T-helper 1 cell treated with Interleukin-12 subunit alpha and Interleukin-12 subunit beta and Interleukin-4 antibody, amounts not matched to agents 30 μg/mL and 1 μg/mL, for 36 hours (primary cell): Measurements from ENCODE around the gene FURIN.
"Not testable (repeated sequence)": the region's sequence is repeated elsewhere in the genome, so short reads cannot be mapped to it uniquely, and the experiment has no call there.

Experiments
- H3K27ac Mint-ChIP-seq: one replicate; pipeline ENCODE4 v1.8.0; 2021; ENCODE audit warnings: mild to moderate bottlenecking, mixed read lengths
- H3K27me3 Mint-ChIP-seq: one replicate; pipeline ENCODE4 v1.8.0; 2021; ENCODE audit warnings: low read depth, mixed read lengths
- H3K36me3 Mint-ChIP-seq: one replicate; pipeline ENCODE4 v1.8.0; 2021; ENCODE audit warnings: low read depth, mixed read lengths
- H3K4me1 Mint-ChIP-seq: one replicate; pipeline ENCODE4 v1.8.0; 2021; ENCODE audit warnings: low read depth, mixed read lengths
- H3K4me3 Mint-ChIP-seq: one replicate; pipeline ENCODE4 v1.8.0; 2021; ENCODE audit warnings: mild to moderate bottlenecking, moderate library complexity, mixed read lengths
- H3K9me3 Mint-ChIP-seq: one replicate; pipeline ENCODE4 v1.8.0; 2021; ENCODE audit warnings: mixed read lengths

FURIN gene

GRCh38 chr15:90836296-90836871 is 32.0 kb upstream of the FURIN start:
- H3K4me1 Mint-ChIP-seq: peaks cover 62% of the 10 kb centered on the region

DNA sequence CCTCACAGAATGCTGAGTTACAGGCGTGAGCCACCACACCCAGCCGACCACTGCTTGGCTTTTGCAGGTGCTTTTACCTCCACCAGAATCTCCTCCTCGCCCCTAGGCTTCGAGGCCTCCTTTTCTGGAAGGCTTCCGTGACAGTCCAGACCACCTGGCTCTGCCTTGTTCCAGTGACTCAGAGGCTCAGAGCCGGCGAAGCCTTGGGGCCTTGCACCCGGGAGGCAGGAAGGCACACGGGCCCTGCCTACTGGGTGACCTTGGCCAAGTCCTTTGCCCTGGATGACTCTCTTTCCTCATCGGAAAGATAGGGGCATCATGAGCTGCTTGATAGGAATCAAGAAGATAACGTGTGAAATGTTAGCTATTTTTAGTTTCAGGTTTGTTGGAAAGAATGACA is 31.3 kb upstream of the FURIN start:
- Mint-ChIP-seq H3K36me3 (peaks cover 31% of the 10 kb centered on the region), H3K27ac (peak overlapping the region; percentile 94), H3K4me1 (peaks cover 68% of the 10 kb centered on the region), H3K27me3 (no peaks in the 10 kb centered on the region), H3K4me3 (peak overlapping the region; percentile 79), H3K9me3 (no peaks in the 10 kb centered on the region)

More at GRCh38 chr15:90836296-90836871, 32.0 kb upstream of the FURIN start:
- H3K4me3 Mint-ChIP-seq: peak overlapping the region; percentile 79
- no peaks in the 10 kb centered on the region for H3K27me3 Mint-ChIP-seq
- H3K9me3 Mint-ChIP-seq: no peaks in the 10 kb centered on the region
- peak overlapping the region; percentile 94 for H3K27ac Mint-ChIP-seq
- H3K36me3 Mint-ChIP-seq: peaks cover 27% of the 10 kb centered on the region

- Mint-ChIP-seq H3K9me3 (no peaks in the 10 kb centered on the region), H3K4me1 (peaks cover 72% of the 10 kb centered on the region), H3K4me3 (peak overlapping the region; percentile 79)
These were observed 30.2 kb upstream of the FURIN start for GRCh38 chr15:90838139-90838538.

DNA sequence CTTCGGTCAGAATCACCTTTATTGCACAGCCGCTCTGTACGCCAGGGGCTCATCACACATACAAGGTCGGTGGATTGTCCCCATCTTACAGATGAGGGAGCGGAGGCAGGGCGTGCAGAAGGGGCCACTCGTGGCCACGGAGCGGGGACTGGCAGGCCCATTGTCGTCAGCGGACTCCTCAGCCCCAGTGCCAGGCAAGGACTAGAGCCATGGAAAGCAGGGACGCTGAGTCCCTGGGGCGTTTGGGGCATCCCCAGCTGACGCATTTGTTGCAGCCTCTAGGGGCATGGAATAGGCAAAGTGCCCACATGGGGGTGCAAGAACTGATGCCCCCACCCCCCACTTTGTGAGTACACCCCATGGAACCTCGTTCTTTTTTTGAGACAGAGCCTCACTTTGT is 29.8 kb upstream of the FURIN start:
- peaks cover 75% of the 10 kb centered on the region for H3K4me1 Mint-ChIP-seq
- H3K4me3 Mint-ChIP-seq: peak overlapping the region; percentile 79
- peaks cover 37% of the 10 kb centered on the region for H3K36me3 Mint-ChIP-seq
- H3K27ac Mint-ChIP-seq: peak overlapping the region; percentile 94
- H3K9me3 Mint-ChIP-seq: no peaks in the 10 kb centered on the region
- no peaks in the 10 kb centered on the region for H3K27me3 Mint-ChIP-seq

More at GRCh38 chr15:90838139-90838538, 30.2 kb upstream of the FURIN start:
- H3K27ac Mint-ChIP-seq: peak overlapping the region; percentile 94
- H3K27me3 Mint-ChIP-seq: no peaks in the 10 kb centered on the region
- peaks cover 34% of the 10 kb centered on the region for H3K36me3 Mint-ChIP-seq

DNA sequence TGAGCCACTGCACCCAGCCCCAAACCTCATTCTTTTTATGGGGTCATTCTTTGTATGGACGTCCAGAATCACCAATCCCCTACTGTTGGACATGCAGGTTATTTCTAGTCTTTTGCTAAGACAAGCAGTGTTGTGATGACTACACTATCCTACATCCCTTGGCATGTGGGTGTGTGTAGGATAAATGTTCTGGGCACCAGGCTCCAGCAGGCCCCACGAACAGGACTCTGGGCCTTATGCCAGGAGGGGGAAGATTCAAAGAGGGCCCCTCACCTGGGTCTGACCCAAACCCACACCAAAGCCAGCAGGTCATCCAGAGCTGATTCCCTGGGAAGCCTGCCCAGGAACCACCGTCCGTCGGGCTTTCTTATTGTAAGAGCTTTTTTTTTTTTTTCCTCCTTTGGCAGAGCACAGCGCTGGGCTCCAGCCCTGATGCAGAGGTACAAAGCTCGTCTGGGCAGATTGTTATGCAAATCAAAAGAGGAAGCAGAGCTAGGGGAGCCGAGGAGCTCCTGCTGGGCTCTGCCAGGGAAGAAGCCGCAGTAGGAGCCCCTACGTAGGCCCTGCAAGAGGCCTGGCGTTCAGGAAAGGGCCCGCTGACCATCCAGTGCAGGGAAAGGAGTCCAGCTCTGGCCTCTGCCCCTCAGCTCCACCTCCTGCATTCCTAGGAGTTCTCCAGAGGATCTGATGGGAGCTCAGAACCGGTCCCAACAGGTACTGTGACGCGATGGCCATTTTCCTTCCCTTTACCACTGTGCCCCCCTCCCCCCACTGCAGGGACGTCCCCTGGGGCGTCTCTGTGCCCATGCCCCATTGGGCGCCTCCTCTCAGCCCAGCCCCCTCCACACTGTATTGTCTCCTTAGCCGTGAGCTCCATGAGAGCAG is 29.0 kb upstream of the FURIN start:
- no peaks in the 10 kb centered on the region for H3K27me3 Mint-ChIP-seq
- no peaks in the 10 kb centered on the region for H3K9me3 Mint-ChIP-seq
- peaks cover 76% of the 10 kb centered on the region for H3K4me1 Mint-ChIP-seq
- peak overlapping the region; percentile 79 for H3K4me3 Mint-ChIP-seq
- H3K36me3 Mint-ChIP-seq: peaks cover 39% of the 10 kb centered on the region
- peak overlapping the region; percentile 94 for H3K27ac Mint-ChIP-seq

DNA sequence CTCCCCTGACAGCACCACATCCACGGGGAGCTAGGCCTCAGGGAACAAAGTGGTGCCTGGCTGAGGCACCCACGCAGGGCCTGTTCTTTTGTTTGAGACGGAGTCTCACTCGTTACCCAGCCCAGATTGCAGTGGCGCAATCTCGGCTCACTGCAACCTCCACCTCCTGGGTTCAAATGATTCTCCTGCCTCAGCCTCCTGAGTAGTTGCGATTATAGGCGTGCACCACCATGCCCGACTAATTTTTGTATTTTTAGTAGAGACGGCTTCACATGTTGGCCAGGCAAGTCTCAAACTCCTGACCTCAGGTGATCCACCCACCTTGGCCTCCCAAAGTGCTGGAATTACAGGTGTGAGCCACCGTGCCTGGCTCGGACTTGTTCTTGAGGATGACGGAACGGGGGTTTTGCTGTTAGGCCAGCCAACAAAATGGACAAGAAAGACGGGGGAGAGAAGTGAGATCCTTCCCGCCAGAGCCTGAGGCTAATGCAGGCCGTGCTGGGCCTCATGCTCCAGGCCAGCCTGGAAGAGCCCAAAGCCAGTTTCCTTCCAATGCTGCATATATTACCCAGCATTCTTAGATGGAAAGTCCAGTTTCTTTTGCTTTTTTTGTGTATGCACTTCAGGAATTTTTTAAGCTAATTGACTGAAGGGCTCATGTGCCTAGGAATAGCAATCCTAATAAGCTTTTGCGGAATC is 28.1 kb upstream of the FURIN start:
- H3K9me3 Mint-ChIP-seq: no peaks in the 10 kb centered on the region
- H3K27me3 Mint-ChIP-seq: no peaks in the 10 kb centered on the region
- peak overlapping the region; percentile 94 for H3K27ac Mint-ChIP-seq
- H3K4me3 Mint-ChIP-seq: peak overlapping the region; percentile 79
- H3K36me3 Mint-ChIP-seq: peaks cover 40% of the 10 kb centered on the region
- peaks cover 74% of the 10 kb centered on the region for H3K4me1 Mint-ChIP-seq

DNA sequence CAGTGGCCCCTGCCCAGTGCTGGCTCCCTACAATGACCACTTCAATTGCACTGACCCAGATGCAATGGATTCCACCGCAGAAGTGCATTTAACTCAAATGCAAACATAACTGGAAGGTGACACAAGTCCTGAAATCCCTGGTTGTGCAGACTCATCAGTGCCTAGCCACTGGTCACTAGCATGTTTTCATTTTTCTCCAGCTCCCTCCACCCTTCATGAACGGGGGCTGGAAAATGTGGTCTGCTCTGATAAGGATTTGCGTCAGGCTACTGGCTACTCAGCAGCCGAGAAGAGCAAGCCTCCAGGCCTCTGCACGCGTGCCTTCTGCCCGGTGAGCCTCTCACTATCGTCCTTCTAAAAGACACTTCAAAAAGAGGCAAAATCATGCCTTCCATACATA is 27.4 kb upstream of the FURIN start:
- peak overlapping the region; percentile 94 for H3K27ac Mint-ChIP-seq
- H3K9me3 Mint-ChIP-seq: no peaks in the 10 kb centered on the region
- H3K4me1 Mint-ChIP-seq: peaks cover 75% of the 10 kb centered on the region
- no peaks in the 10 kb centered on the region for H3K27me3 Mint-ChIP-seq
- H3K36me3 Mint-ChIP-seq: peaks cover 42% of the 10 kb centered on the region
- H3K4me3 Mint-ChIP-seq: peak overlapping the region; percentile 79

DNA sequence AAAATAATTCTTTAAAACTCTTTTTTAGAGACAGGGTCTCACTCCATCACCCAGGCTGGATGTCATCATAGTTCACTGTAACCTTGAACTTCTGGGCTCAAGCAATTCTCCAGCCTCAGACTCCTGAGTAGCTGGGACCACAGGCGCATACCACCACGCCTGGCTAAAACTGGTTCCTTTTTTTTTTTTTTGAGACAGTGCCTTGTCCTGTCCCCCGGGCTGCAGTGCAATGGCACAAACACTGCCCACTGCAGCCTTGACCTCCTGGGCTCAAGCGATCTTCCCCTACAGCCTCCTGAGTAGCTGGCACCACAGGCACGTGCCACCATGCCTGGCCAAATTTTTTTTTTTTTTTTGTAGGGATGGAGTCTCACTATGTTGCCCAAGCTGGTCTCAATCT is 23.7 kb upstream of the FURIN start:
- H3K4me3 Mint-ChIP-seq: no peak overlapping the region
- H3K36me3 Mint-ChIP-seq: peaks cover 45% of the 10 kb centered on the region
- no peaks in the 10 kb centered on the region for H3K9me3 Mint-ChIP-seq
- H3K27me3 Mint-ChIP-seq: no peaks in the 10 kb centered on the region
- H3K4me1 Mint-ChIP-seq: peaks cover 57% of the 10 kb centered on the region
- H3K27ac Mint-ChIP-seq: peak overlapping the region; percentile 87

DNA sequence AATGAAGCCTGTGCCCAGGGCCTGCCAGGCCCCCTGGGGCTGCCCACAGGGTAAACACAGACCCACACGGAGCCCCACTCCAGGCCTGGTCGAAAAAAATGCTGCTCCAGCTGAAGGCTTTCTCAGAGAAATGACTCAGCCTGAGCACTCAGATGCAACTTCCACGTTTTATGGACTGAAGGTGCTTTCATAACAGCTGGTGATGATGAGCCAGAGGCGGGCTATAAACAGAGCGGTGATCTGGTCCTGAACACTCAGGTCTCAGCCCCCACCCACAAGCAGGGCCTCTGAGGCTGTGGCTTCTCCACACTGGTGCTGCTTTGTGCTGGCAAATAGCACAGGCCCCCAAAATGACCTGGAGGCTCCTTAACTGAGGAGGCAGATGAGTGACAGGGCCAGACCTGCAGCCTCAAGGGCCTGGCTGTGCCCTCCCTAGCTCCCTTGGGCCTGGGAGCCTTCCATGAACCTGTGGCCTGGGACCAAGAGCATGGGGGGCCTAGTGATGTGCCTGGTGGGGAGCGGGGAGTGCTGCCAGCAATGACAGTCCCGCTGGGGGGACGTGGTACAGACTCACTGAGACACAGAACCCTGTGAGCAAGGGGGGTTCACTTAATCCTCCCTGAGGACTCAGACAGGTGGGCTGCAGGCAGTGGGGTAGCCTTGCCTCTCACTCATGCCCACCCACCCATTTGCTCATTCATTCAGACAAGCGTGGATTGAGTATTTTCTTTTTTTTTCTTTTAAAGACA is 23.0 kb upstream of the FURIN start:
- Mint-ChIP-seq H3K4me3 (peak overlapping the region; percentile 51), H3K4me1 (peaks cover 52% of the 10 kb centered on the region), H3K27me3 (no peaks in the 10 kb centered on the region), H3K27ac (peak overlapping the region; percentile 87), H3K9me3 (no peaks in the 10 kb centered on the region), H3K36me3 (peaks cover 41% of the 10 kb centered on the region)

DNA sequence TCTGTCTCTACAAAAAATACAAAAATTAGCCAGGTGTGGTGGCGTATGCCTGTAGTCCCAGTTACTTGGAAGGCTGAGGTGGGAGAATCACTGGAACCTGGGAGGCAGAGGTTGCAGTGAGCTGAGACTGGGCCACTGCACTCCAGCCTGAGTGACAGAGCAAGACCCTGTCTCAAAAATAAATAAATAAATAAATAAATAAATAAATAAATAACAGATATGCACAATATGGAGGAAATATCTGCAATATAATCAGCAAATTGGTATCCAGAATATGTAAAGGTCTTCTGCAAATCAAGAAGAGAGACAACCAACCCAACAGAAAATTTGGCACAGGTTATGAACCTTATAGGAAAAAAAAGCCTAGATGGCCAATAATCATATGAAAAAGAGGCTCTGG is 19.0 kb upstream of the FURIN start:
- peaks cover 62% of the 10 kb centered on the region for H3K4me1 Mint-ChIP-seq
- peak overlapping the region; percentile 58 for H3K4me3 Mint-ChIP-seq
- not testable (repeated sequence) for H3K27me3 Mint-ChIP-seq, H3K9me3 Mint-ChIP-seq
- H3K27ac Mint-ChIP-seq: peak overlapping the region; percentile 82
- H3K36me3 Mint-ChIP-seq: peaks cover 45% of the 10 kb centered on the region

GRCh38 chr15:90851114-90851513 is 17.3 kb upstream of the FURIN start:
- Mint-ChIP-seq H3K27me3 (no peaks in the 10 kb centered on the region), H3K9me3 (peaks cover 5% of the 10 kb centered on the region), H3K4me3 (peak overlapping the region; percentile 75), H3K4me1 (peaks cover 69% of the 10 kb centered on the region), H3K27ac (peak overlapping the region; percentile 96), H3K36me3 (peaks cover 42% of the 10 kb centered on the region)

DNA sequence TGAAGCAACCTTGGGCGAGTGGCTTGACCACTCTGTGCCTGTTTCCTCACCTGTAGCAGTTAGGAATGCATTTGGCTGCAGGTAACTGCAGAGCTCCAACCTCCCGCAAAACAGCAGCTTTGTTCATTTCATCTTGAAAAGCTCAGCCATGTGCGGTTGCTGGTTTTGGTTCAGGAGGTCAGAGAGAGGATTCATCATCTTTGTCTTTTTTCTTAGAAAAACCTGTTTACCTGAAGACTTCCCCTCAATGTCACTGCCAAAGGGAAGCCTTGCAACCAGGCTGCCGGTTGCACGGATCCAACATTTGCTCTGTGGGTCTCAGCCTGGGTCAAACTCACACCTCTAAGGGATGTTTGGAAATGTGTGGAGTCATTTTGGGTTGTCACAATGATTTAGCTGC is 16.4 kb upstream of the FURIN start:
- peaks cover 5% of the 10 kb centered on the region for H3K9me3 Mint-ChIP-seq
- peak overlapping the region; percentile 75 for H3K4me3 Mint-ChIP-seq
- peaks cover 39% of the 10 kb centered on the region for H3K36me3 Mint-ChIP-seq
- H3K27ac Mint-ChIP-seq: peak overlapping the region; percentile 96
- no peaks in the 10 kb centered on the region for H3K27me3 Mint-ChIP-seq
- H3K4me1 Mint-ChIP-seq: peaks cover 73% of the 10 kb centered on the region

DNA sequence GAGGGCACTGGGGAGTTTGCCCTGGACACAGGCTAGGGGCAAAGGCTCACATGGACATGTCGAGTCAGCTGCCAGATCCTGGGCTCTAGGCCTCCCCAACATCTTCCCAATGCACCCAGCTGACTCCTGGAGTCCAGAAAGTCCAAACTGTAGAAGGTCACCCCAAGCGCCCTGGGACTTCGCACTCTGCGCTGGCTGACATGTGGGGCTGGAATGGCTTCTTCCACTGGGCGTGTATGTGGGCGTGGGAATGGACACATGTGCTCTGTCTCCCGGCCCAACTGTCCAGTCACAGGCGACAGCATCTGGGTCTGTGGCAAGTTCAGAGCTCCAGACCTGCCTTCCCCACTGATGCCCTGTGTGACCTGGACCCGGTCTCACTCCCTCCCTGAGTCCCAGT is 13.2 kb upstream of the FURIN start:
- no peak overlapping the region for H3K4me3 Mint-ChIP-seq
- H3K9me3 Mint-ChIP-seq: peaks cover 5% of the 10 kb centered on the region
- no peaks in the 10 kb centered on the region for H3K27me3 Mint-ChIP-seq
- peak overlapping the region; percentile 92 for H3K27ac Mint-ChIP-seq
- H3K36me3 Mint-ChIP-seq: peaks cover 34% of the 10 kb centered on the region
- H3K4me1 Mint-ChIP-seq: peaks cover 83% of the 10 kb centered on the region

- Mint-ChIP-seq H3K4me3 (peak overlapping the region; percentile 32), H3K36me3 (peaks cover 24% of the 10 kb centered on the region), H3K27me3 (no peaks in the 10 kb centered on the region), H3K27ac (peak overlapping the region; percentile 92), H3K4me1 (peaks cover 68% of the 10 kb centered on the region), H3K9me3 (no peaks in the 10 kb centered on the region)
These were observed 11.1 kb upstream of the FURIN start for GRCh38 chr15:90857337-90857736.
